G401 (cell line): ENCODE measurements around the gene DNAH17. TPM values are rescaled to one million over a fixed set of nuclear protein-coding genes. Genes with fewer than 3 reads are reported as not detected.

Experiments used
- DNase-seq: peaks from one replicate; pipeline ENCODE4 v3.0.0-alpha.2; 2015; ENCODE audit warnings: low spot score
- in situ Hi-C: cut with HindIII; loops from 2 replicates; pipeline ENCODE4 v1.10.0; 2016; ENCODE audit warnings: low sequenced_read_pairs, mixed read lengths
- total RNA-seq: library from RNA; depleted of rRNA; stranded (reverse); fragments of >200 nt; shearing (Covaris generic); gene quantifications from 2 replicates; pipeline ENCODE4 v1.2.3, GENCODE V29; 2014; rRNA removed

The DNAH17 gene
- total RNA-seq, 1 experiment from 2014 or later, result not detected

GRCh38 chr17:78375401-78376151, 201.6 kb downstream of the DNAH17 start:
- in situ Hi-C loops, result no loop called here
- no peak for DNase-seq

- DNase-seq, result no peak
- in situ Hi-C loops, result no loop called here
Measured at GRCh38 chr17:78374631-78375274, 202.4 kb downstream of the DNAH17 start.

GRCh38 chr17:78374189-78374588, 203.0 kb downstream of the DNAH17 start:
- DNase-seq, result no peak
- in situ Hi-C loops, result no loop called here

Other genes starting within 250 kb of the DNAH17 start
- gene SOCS3, start 217.3 kb downstream of the DNAH17 start, total RNA-seq, result 72.7 and 90.1 TPM in 2 replicates
- gene PGS1, start 198.7 kb downstream of the DNAH17 start, total RNA-seq, result 16.3 and 43.0 TPM in 2 replicates
- 21.7 and 28.1 TPM in 2 replicates for gene CYTH1, start 204.9 kb upstream of the DNAH17 start, total RNA-seq